GM12878 (cell line): ENCODE measurements around the gene LRRK1.

ENCODE experiments used
- ATF2 ChIP-seq: IDR thresholded peaks from 2 replicates; pipeline ENCODE4 v1.6.1; 2012; ENCODE audit warnings: low read length, inconsistent platforms
- EP300 ChIP-seq, 2 experiments: fragments of 150-350 bp in 1 of 2; IDR thresholded peaks; 2 replicates each; pipeline ENCODE4 v1.6.1; 2011 to 2012; ENCODE audit warnings: low read depth in 2 of 2, low read length in 2 of 2, borderline replicate concordance in 1 of 2, improper control_type of control experiment in 1 of 2, inconsistent platforms in 1 of 2; ENCODE audit not compliant: control insufficient read depth in 1 of 2
- HDGF ChIP-seq: fragments of 450-650 bp; IDR thresholded peaks from 2 replicates; pipeline ENCODE4 v1.6.1; 2016; ENCODE audit warnings: antibody characterized with exemption
- NBN ChIP-seq: fragments of 450-650 bp; IDR thresholded peaks from 2 replicates; pipeline ENCODE4 v1.6.1; 2016
- NR2C2 ChIP-seq: IDR thresholded peaks from 2 replicates; pipeline ENCODE4 v1.6.1; 2011; ENCODE audit warnings: borderline replicate concordance, low read depth; ENCODE audit not compliant: control insufficient read depth, insufficient read length
- PML ChIP-seq: IDR thresholded peaks from 2 replicates; pipeline ENCODE4 v1.6.1; 2012; ENCODE audit warnings: low read length, inconsistent platforms
- POLR2A ChIP-seq: IDR thresholded peaks from 2 replicates; pipeline ENCODE4 v1.6.1; 2011; ENCODE audit warnings: low read depth, mild to moderate bottlenecking, low read length
- POLR2AphosphoS5 ChIP-seq: IDR thresholded peaks from 2 replicates; pipeline ENCODE4 v1.6.1; 2011; ENCODE audit warnings: mild to moderate bottlenecking, low read length, inconsistent platforms
- REST ChIP-seq: IDR thresholded peaks from 2 replicates; pipeline ENCODE4 v1.6.1; 2012; ENCODE audit warnings: mild to moderate bottlenecking, low read depth, low read length
- RFX5 ChIP-seq: IDR thresholded peaks from 2 replicates; pipeline ENCODE4 v1.6.1; 2011; ENCODE audit warnings: low read depth, low read length, improper control_type of control experiment
- TARDBP ChIP-seq: IDR thresholded peaks from 2 replicates; pipeline ENCODE4 v1.6.1; 2016; ENCODE audit warnings: borderline replicate concordance
- TF ChIP-seq, protein P1 (sequence below), 3 experiments: IDR thresholded peaks in 2 of 3; conservative IDR thresholded peaks in 1 of 3; 2 replicates each; pipeline ENCODE4 v1.5.1; 2011; ENCODE audit warnings: low read depth in 3 of 3, low read length in 3 of 3, mild to moderate bottlenecking in 3 of 3, control low read depth in 2 of 3, moderate library complexity in 2 of 3, inconsistent platforms in 1 of 3, mixed read lengths in 1 of 3; ENCODE audit not compliant: control insufficient read depth in 2 of 3, insufficient read depth in 1 of 3; ENCODE audit errors: extremely low read depth in 1 of 3
- TF ChIP-seq, protein P2 (sequence below): IDR thresholded peaks from 2 replicates; pipeline ENCODE4 v1.6.1; 2012; ENCODE audit warnings: low read depth, low read length, improper control_type of control experiment

DNA sequence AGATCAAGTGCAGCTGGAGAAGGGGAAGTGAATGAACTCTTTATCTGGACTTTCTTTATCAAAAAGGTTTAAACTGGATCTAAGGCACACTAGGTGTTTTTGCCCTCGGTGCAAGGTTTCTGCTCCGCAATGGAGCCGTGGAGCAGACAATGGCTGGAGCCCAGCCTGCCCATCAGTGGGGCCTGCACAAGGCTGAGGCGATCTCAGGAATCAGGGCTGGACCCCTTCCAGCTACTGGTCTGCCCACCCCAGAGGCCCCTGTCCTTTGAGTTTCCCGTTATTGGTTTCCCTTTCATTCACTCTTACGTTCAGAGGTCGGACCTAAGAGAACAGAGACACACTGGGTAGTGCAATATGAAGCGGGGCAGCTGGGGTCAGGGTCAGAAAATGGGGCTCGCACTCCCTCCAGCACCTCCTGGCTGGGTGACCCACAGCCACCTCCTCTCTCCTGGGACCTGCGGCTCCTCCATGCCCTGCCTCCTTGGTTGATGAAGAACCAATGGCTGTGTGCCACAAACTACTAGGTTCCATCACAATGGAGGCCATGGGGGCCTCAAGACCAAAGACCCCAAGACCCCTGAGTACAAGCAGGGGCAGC, 168.1 kb downstream of the LRRK1 start:
- TF ChIP-seq, protein P1, sequence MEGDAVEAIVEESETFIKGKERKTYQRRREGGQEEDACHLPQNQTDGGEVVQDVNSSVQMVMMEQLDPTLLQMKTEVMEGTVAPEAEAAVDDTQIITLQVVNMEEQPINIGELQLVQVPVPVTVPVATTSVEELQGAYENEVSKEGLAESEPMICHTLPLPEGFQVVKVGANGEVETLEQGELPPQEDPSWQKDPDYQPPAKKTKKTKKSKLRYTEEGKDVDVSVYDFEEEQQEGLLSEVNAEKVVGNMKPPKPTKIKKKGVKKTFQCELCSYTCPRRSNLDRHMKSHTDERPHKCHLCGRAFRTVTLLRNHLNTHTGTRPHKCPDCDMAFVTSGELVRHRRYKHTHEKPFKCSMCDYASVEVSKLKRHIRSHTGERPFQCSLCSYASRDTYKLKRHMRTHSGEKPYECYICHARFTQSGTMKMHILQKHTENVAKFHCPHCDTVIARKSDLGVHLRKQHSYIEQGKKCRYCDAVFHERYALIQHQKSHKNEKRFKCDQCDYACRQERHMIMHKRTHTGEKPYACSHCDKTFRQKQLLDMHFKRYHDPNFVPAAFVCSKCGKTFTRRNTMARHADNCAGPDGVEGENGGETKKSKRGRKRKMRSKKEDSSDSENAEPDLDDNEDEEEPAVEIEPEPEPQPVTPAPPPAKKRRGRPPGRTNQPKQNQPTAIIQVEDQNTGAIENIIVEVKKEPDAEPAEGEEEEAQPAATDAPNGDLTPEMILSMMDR (IDR thresholded peaks at IDR 0.05 in 2 of 3, conservative IDR thresholded peaks at IDR 0.05 in 1 of 3; ENCODE audit: control insufficient read depth in 2 of 3, extremely low read depth in 1 of 3, insufficient read depth in 1 of 3, low read depth in 3 of 3, low read length in 3 of 3): no peak
- TF ChIP-seq POLR2AphosphoS5: no peak
- TF ChIP-seq ATF2: no peak
- no peak for TF ChIP-seq POLR2A
- no peak for TF ChIP-seq REST
- no peak for TF ChIP-seq EP300 (IDR thresholded peaks at IDR 0.05; ENCODE audit: borderline replicate concordance in 1 of 2, control insufficient read depth in 1 of 2, low read depth in 2 of 2, low read length in 2 of 2)
- no peak for TF ChIP-seq PML
- no peak for TF ChIP-seq NBN
- TF ChIP-seq RFX5: no peak
- no peak for TF ChIP-seq NR2C2
- TF ChIP-seq, protein P2, sequence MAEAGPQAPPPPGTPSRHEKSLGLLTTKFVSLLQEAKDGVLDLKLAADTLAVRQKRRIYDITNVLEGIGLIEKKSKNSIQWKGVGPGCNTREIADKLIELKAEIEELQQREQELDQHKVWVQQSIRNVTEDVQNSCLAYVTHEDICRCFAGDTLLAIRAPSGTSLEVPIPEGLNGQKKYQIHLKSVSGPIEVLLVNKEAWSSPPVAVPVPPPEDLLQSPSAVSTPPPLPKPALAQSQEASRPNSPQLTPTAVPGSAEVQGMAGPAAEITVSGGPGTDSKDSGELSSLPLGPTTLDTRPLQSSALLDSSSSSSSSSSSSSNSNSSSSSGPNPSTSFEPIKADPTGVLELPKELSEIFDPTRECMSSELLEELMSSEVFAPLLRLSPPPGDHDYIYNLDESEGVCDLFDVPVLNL: no peak
- TF ChIP-seq HDGF: no peak
- TF ChIP-seq TARDBP: no peak
